IMR-90 (cell line): Measurements from ENCODE around the gene USP4. TPM values are rescaled to one million over a fixed set of nuclear protein-coding genes. Genes with fewer than 3 reads are reported as not detected.

ENCODE experiments used
- ATAC-seq: fragments of 200-7000 bp; cut with Tn5 transposase; 2 replicates; pipeline ENCODE4 v1.9.1; 2020; ENCODE audit warnings: low read depth, mild to moderate bottlenecking, moderate library complexity
- BruUV-seq: library from RNA; stranded (reverse); fragments of 400-500 nt; replicated peaks from 2 replicates; lab custom pipeline; 2021; lab: Mats Ljungman, UMichigan
- CTCF ChIA-PET: fragments of 300-600 bp; formaldehyde crosslinking; extraction: SDS; loops from one replicate; lab custom pipeline; 2021; ENCODE audit warnings: antibody characterized with exemption; lab: Yijun Ruan, JAX
- POLR2A ChIA-PET: fragments of 300-600 bp; sonication (Branson Sonifier 250); formaldehyde crosslinking; loops from one replicate; lab custom pipeline; 2022; ENCODE audit warnings: antibody characterized with exemption; ENCODE audit not compliant: unreplicated experiment; lab: Charles Lee
- DNase-seq: peaks from one replicate; pipeline ENCODE4 v3.0.0; 2013
- H2AFZ ChIP-seq: replicated peaks from 2 replicates; pipeline ENCODE3; 2013; ENCODE audit warnings: low read length, mild to moderate bottlenecking; ENCODE audit not compliant: poor library complexity
- H2AK5ac ChIP-seq: 2 replicates; pipeline ENCODE4 v1.6.1; 2013; ENCODE audit warnings: low read depth, low read length, inconsistent platforms
- H2AK9ac ChIP-seq: replicated peaks from 2 replicates; pipeline ENCODE3; 2013; ENCODE audit warnings: mild to moderate bottlenecking, low read depth, low read length, moderate library complexity; ENCODE audit not compliant: poor library complexity
- H2BK120ac ChIP-seq: 2 replicates; pipeline ENCODE4 v1.6.1; 2013; ENCODE audit warnings: low read depth, low read length, inconsistent platforms
- H2BK15ac ChIP-seq: 3 replicates; pipeline ENCODE4 v1.6.1; 2013; ENCODE audit warnings: low read depth, low read length, inconsistent platforms
- H2BK20ac ChIP-seq: 2 replicates; pipeline ENCODE4 v1.6.1; 2013; ENCODE audit warnings: low read depth, mild to moderate bottlenecking, inconsistent platforms, low read length, moderate library complexity
- H2BK5ac ChIP-seq: 2 replicates; pipeline ENCODE4 v1.6.1; 2013; ENCODE audit warnings: mild to moderate bottlenecking, low read depth, low read length, inconsistent platforms; ENCODE audit not compliant: poor library complexity, severe bottlenecking
- H3K14ac ChIP-seq: replicated peaks from 2 replicates; pipeline ENCODE4 v1.6.1; 2013; ENCODE audit warnings: low read depth, low read length, inconsistent platforms
- H3K18ac ChIP-seq: 2 replicates; pipeline ENCODE4 v1.6.1; 2013; ENCODE audit warnings: low read depth, low read length, control low read depth
- H3K23ac ChIP-seq: 2 replicates; pipeline ENCODE4 v1.6.1; 2013; ENCODE audit warnings: low read depth, low read length, inconsistent platforms
- H3K27ac ChIP-seq: 2 replicates; pipeline ENCODE4 v1.5.1; 2013; ENCODE audit warnings: mild to moderate bottlenecking, control low read depth, low read length; ENCODE audit not compliant: insufficient read depth
- H3K27me3 ChIP-seq: 2 replicates; pipeline ENCODE4 v1.6.1; 2013; ENCODE audit warnings: low read length; ENCODE audit not compliant: control insufficient read depth, insufficient read depth
- H3K36me3 ChIP-seq: 2 replicates; pipeline ENCODE4 v1.6.1; 2013; ENCODE audit warnings: low read length, mixed read lengths; ENCODE audit not compliant: control insufficient read depth, insufficient read depth
- H3K4ac ChIP-seq: 2 replicates; pipeline ENCODE4 v1.6.1; 2013; ENCODE audit warnings: low read depth, low read length, inconsistent platforms
- H3K4me1 ChIP-seq: 2 replicates; pipeline ENCODE4 v1.6.1; 2013; ENCODE audit warnings: low read length, mixed read lengths; ENCODE audit not compliant: control insufficient read depth, insufficient read depth
- H3K4me2 ChIP-seq: 2 replicates; pipeline ENCODE4 v1.6.1; 2013; ENCODE audit warnings: low read depth, mild to moderate bottlenecking, control low read depth, low read length, moderate library complexity
- H3K4me3 ChIP-seq: 2 replicates; pipeline ENCODE4 v1.5.1; 2013; ENCODE audit warnings: low read depth, mild to moderate bottlenecking, control low read depth, low read length, moderate library complexity; ENCODE audit not compliant: insufficient read depth
- H3K56ac ChIP-seq: 2 replicates; pipeline ENCODE4 v1.6.1; 2013; ENCODE audit warnings: low read length, inconsistent platforms; ENCODE audit not compliant: insufficient read depth; ENCODE audit errors: extremely low read depth
- H3K79me1 ChIP-seq, 2 experiments: 2 replicates each; pipeline ENCODE4 v1.6.1; 2013; ENCODE audit warnings: low read length in 2 of 2, inconsistent platforms in 1 of 2, low read depth in 1 of 2
- H3K9ac ChIP-seq: 2 replicates; pipeline ENCODE4 v1.6.1; 2013; ENCODE audit warnings: low read depth, low read length, control low read depth
- H3K9me1 ChIP-seq: 2 replicates; pipeline ENCODE4 v1.6.1; 2013; ENCODE audit warnings: low read length, inconsistent platforms; ENCODE audit not compliant: insufficient read depth
- H3K9me3 ChIP-seq: 2 replicates; pipeline ENCODE4 v1.6.1; 2013; ENCODE audit warnings: low read length; ENCODE audit not compliant: control insufficient read depth, insufficient read depth
- H4K20me1 ChIP-seq: 2 replicates; pipeline ENCODE4 v1.6.1; 2013; ENCODE audit warnings: low read length, inconsistent platforms; ENCODE audit not compliant: insufficient read depth
- H4K5ac ChIP-seq: 2 replicates; pipeline ENCODE4 v1.6.1; 2013; ENCODE audit warnings: mild to moderate bottlenecking, low read depth, low read length, control low read depth
- H4K8ac ChIP-seq, 2 experiments: 2 replicates each; pipeline ENCODE4 v1.6.1; 2013; ENCODE audit warnings: low read depth in 2 of 2, low read length in 2 of 2, control low read depth in 1 of 2, inconsistent platforms in 1 of 2
- H4K91ac ChIP-seq: 2 replicates; pipeline ENCODE4 v1.6.1; 2013; ENCODE audit warnings: low read depth, low read length, inconsistent platforms; ENCODE audit not compliant: insufficient read depth
- BHLHE40 ChIP-seq: fragments of 150-350 bp; IDR thresholded peaks from 2 replicates; pipeline ENCODE4 v1.6.1; 2016; ENCODE audit warnings: mild to moderate bottlenecking, low read depth, low read length
- CEBPB ChIP-seq: IDR thresholded peaks from 2 replicates; pipeline ENCODE4 v1.6.1; 2012; ENCODE audit warnings: low read depth, low read length, improper control_type of control experiment
- CHD1 ChIP-seq: IDR thresholded peaks from 2 replicates; pipeline ENCODE4 v1.6.1; 2012; ENCODE audit warnings: low read depth, low read length, improper control_type of control experiment
- CTCF ChIP-seq: conservative IDR thresholded peaks from 2 replicates; pipeline ENCODE4 v1.5.1; 2012; ENCODE audit warnings: mild to moderate bottlenecking, low read depth, low read length, improper control_type of control experiment
- ELK1 ChIP-seq: fragments of 150-350 bp; IDR thresholded peaks from 2 replicates; pipeline ENCODE4 v1.6.1; 2016; ENCODE audit warnings: low read depth, mild to moderate bottlenecking, low read length, moderate library complexity, borderline replicate concordance
- FOS ChIP-seq: fragments of 150-350 bp; IDR thresholded peaks from 2 replicates; pipeline ENCODE4 v1.6.1; 2016; ENCODE audit warnings: low read depth, low read length
- MAFK ChIP-seq: IDR thresholded peaks from 2 replicates; pipeline ENCODE4 v1.6.1; 2012; ENCODE audit warnings: low read depth, low read length, improper control_type of control experiment
- MAZ ChIP-seq: IDR thresholded peaks from 2 replicates; pipeline ENCODE4 v1.6.1; 2012; ENCODE audit warnings: low read depth, mild to moderate bottlenecking, low read length, improper control_type of control experiment, moderate library complexity, borderline replicate concordance
- MXI1 ChIP-seq: IDR thresholded peaks from 2 replicates; pipeline ENCODE4 v1.6.1; 2012; ENCODE audit warnings: low read depth, mild to moderate bottlenecking, low read length, moderate library complexity, borderline replicate concordance
- POLR2A ChIP-seq: IDR thresholded peaks from 2 replicates; pipeline ENCODE4 v1.6.1; 2012; ENCODE audit warnings: mild to moderate bottlenecking, low read depth, low read length
- RAD21 ChIP-seq: IDR thresholded peaks from 2 replicates; pipeline ENCODE4 v1.6.1; 2012; ENCODE audit warnings: low read length, improper control_type of control experiment
- RCOR1 ChIP-seq: IDR thresholded peaks from 2 replicates; pipeline ENCODE4 v1.6.1; 2012; ENCODE audit warnings: mild to moderate bottlenecking, low read length, improper control_type of control experiment; ENCODE audit not compliant: insufficient replicate concordance
- RFX5 ChIP-seq: IDR thresholded peaks from 2 replicates; pipeline ENCODE4 v1.8.0; 2012; ENCODE audit warnings: low read depth, mild to moderate bottlenecking, low read length, moderate library complexity
- SMC3 ChIP-seq: fragments of 150-350 bp; IDR thresholded peaks from 2 replicates; pipeline ENCODE4 v1.6.1; 2016; ENCODE audit warnings: low read depth, mild to moderate bottlenecking, antibody characterized with exemption, low read length, moderate library complexity
- USF2 ChIP-seq: fragments of 150-350 bp; IDR thresholded peaks from 2 replicates; pipeline ENCODE4 v1.6.1; 2017; ENCODE audit warnings: mild to moderate bottlenecking, antibody characterized with exemption, low read length, low read depth
- WGBS, 2 experiments: methylation state at CpG; one replicate each; pipeline versions ENCODE4 v1.1.5 to v1.1.7; 2013; ENCODE audit warnings: missing lambda C conversion rate in 2 of 2; ENCODE audit not compliant: insufficient read length in 1 of 2; ENCODE audit errors: extremely low coverage in 2 of 2; 5-methylcytosine and 5-hydroxymethylcytosine counted together
- dilution Hi-C: fragments of 300-500 bp; cut with HindIII; formaldehyde crosslinking; loops from one replicate; pipeline ENCODE4 v1.14.3; 2018; ENCODE audit warnings: low sequenced_read_pairs; ENCODE audit not compliant: unreplicated experiment
- in situ Hi-C: fragments of 300-500 bp; cut with MboI; formaldehyde crosslinking; loops from 3 replicates; pipeline ENCODE4 v1.14.3; 2019; ENCODE audit warnings: low sequenced_read_pairs, inconsistent platforms, mixed read lengths
- intact Hi-C: fragments of 100-400 bp; cut with micrococcal nuclease; formaldehyde crosslinking; loops from 2 replicates; pipeline ENCODE4 v1.10.0; 2022
- polyA plus RNA-seq, 3 experiments: library from polyadenylated mRNA; depleted of rRNA; stranded (reverse); fragments of >200 nt; gene quantifications; 2 replicates each; pipeline ENCODE4 v1.2.3, GENCODE V29; 2012; ENCODE audit warnings: low replicate concordance in 1 of 3
- total RNA-seq: library from RNA; depleted of rRNA; stranded (reverse); fragments of >200 nt; gene quantifications from 2 replicates; pipeline ENCODE4 v1.2.3, GENCODE V29; 2012

USP4 gene
- total and polyA plus RNA-seq, 2 of the 4 experiments (the other 2 are of a cell fraction): 29.9 to 42.3 TPM

- ChIA-PET CTCF (interaction anchor here (0.6 kb wide), 1 partner anchor 83 kb away, joined by 4 read pairs; no protein-coding TSS in a partner anchor), POLR2A (no interaction called here)
- H4K20me1 ChIP-seq: no peaks in the 10 kb centered on the region; the same call in 1 of the 2 replicates
- no peak overlapping the region for H3K56ac ChIP-seq
- H3K9me3 ChIP-seq: no peaks in the 10 kb centered on the region
- no peak overlapping the region for H3K27ac ChIP-seq
- no peak for DNase-seq
- H3K4ac ChIP-seq: no peak overlapping the region
- H3K79me1 ChIP-seq: peaks cover 18 to 58% of the 10 kb centered on the region in 2 experiments; a peak in 3 of 4 replicates
- H2AFZ ChIP-seq: no peak overlapping the region
- dilution Hi-C loops (no loop called here), intact Hi-C loops (no loop called here), in situ Hi-C loops (no loop called here)
- no peak overlapping the region for H2AK9ac ChIP-seq
- no peak overlapping the region for H3K14ac ChIP-seq
- H3K9ac ChIP-seq: no peak overlapping the region
- BruUV-seq: no TSS peak
- H2BK15ac ChIP-seq: no peak overlapping the region
- no peak for ATAC-seq
- H2BK20ac ChIP-seq: no peak overlapping the region
- H4K91ac ChIP-seq: no peak overlapping the region
- no peak overlapping the region for H4K5ac ChIP-seq
- no peak overlapping the region for H3K4me3 ChIP-seq
- H4K8ac ChIP-seq: no peak overlapping the region
- H2BK5ac ChIP-seq: no peak overlapping the region
- no peak overlapping the region for H3K4me2 ChIP-seq
- H3K9me1 ChIP-seq: peaks cover 4% of the 10 kb centered on the region; the same call in 1 of the 2 replicates
- no peak overlapping the region for H2AK5ac ChIP-seq
- no peak overlapping the region for H2BK120ac ChIP-seq
- H3K18ac ChIP-seq: no peak overlapping the region
- peaks cover 2% of the 10 kb centered on the region; the same call in 1 of the 2 replicates for H3K4me1 ChIP-seq
- no peaks in the 10 kb centered on the region for H3K27me3 ChIP-seq
- WGBS, 2 experiments: no CpG with 5 or more reads among the region's 5 CpGs
- no peak overlapping the region for H3K23ac ChIP-seq
- peaks cover 34% of the 10 kb centered on the region for H3K36me3 ChIP-seq
- no peak for TF ChIP-seq MAZ
- no peak for TF ChIP-seq ELK1
- no peak for TF ChIP-seq MXI1
- TF ChIP-seq CTCF: no peak
- TF ChIP-seq CEBPB: no peak
- no peak for TF ChIP-seq POLR2A
- TF ChIP-seq RAD21: no peak
- TF ChIP-seq RFX5: no peak
- no peak for TF ChIP-seq SMC3
- TF ChIP-seq FOS: no peak
- no peak for TF ChIP-seq CHD1
- no peak for TF ChIP-seq USF2
- TF ChIP-seq BHLHE40: no peak
- no peak for TF ChIP-seq MAFK
- TF ChIP-seq RCOR1: no peak
These were observed 5.8 kb downstream of the USP4 start for GRCh38 chr3:49333916-49334633.
